Iris pigment epithelial cell (primary cell): Measurements from ENCODE around the gene CHAC1.

ENCODE experiments used
- DNase-seq: peaks from one replicate; pipeline ENCODE4 v3.0.0-alpha.2; 2011; ENCODE audit warnings: low read depth

The CHAC1 gene

DNA sequence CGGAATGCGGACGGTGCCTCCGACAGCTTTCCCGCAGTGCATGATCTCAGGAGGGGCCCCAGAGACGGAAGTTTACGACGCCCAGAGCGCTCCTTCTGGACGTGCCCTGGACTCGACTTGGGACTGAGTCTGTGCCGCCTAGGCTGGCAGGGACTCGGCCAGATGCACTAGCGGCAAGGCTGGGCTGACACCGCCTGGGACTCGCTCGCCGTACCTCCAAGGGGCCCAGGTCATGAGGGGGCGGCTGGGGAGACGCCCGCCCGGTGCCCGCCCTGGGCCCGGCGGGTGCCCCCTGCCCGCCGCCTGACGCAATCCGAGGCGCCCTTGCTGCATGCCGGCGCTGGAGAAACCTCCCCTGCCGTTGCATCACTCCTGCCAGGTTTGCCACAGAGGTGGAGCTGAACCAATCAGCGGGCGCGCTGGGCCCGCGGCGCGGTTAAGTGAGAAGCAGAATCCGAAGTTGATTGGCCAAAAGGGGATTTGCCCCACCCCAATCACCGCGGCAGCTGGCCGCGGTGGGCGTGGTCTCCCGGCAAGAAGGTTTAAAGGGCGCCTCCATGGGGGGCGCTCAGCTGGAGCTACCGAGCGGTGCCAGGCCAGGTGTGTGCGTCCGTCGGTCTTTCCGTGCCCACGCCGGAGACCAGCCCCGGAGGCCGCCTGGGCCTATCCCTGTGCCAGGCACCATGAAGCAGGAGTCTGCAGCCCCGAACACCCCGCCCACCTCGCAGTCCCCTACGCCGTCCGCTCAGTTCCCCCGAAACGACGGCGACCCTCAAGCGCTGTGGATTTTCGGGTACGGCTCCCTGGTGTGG lies at the start of gene CHAC1:
Gene CHAC1, plus strand, starts transcription at position 571 of the 812 bp plus-strand sequence. Its CDS starts 113 bp downstream, at position 684.
- peak; percentile 94 for DNase-seq

DNA sequence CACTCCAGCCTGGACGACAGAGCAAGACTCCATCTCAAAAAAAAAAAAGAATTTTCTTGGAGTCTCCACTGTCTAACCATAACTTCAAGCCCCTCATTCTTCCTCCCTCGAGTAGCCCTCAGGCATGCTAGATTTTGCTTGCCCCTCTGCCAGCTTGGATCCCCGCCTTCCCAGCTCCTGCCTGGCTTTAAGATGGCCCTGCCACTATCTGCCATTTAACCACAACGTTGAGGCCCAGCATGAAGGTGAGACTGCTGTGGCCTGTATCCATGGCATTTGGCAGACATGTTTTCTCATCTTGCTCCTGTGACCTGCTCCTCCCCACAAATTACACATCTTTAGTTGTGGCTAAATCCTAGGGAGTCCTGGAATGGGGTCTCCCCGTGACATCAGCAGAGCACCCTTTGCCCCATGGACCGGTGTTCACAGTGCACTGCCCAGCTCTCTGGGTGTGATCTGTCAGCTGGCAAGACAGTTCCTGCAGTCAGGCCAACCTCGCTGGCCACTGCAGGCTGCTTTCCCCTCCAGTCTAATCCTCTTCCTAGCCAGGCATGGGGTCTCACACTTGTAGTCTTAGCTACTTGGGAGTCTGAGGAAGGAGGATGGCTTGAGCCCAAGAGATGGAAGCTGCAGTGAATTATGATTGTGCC lies 48.6 kb upstream of the CHAC1 start:
- DNase-seq: no peak

DNA sequence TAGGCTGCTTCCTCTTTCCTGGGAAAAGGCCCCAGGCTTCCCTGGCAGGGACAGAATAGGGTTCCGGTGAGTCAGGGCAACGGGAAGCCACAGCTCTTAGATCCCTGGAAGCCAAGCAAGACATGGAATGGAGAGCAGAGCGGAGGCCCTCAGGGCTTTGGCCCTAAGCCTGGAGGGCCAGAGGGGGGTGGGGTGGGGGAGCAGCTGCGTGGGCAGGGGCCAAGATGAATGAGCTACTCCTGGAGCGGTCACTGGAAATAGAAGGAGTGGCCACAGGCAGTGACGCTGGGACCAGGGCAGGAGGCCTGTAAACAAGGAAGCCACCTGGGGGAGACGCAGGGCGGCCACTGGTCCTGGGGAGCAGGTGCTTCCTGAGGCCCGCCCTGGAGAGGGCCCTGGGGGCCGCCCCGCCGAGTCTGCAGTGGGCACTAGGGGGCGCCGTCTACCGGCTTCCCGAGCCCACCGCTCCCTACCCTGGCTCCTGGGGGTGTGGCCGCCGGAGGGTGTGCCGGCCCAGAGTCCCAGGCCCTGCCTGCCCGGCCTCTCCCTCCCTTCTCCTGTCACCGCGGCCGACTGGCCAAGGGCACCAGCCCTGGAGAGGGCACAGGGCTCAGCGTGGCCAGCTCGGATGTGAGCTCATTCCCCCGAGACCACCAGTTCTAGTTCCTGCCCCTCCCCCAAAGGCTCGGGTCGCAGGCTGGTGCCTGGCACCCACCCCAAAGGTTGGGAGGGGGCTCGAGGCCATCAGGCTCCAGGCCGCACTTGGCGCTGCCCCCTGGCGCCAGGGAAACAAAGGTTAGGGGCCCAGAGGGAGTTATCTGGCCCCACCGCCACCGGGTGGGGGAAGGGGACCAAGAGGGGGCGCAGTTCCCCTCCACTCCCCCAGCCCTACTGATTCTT lies 46.9 kb upstream of the CHAC1 start:
- peak; percentile 65 for DNase-seq

DNA sequence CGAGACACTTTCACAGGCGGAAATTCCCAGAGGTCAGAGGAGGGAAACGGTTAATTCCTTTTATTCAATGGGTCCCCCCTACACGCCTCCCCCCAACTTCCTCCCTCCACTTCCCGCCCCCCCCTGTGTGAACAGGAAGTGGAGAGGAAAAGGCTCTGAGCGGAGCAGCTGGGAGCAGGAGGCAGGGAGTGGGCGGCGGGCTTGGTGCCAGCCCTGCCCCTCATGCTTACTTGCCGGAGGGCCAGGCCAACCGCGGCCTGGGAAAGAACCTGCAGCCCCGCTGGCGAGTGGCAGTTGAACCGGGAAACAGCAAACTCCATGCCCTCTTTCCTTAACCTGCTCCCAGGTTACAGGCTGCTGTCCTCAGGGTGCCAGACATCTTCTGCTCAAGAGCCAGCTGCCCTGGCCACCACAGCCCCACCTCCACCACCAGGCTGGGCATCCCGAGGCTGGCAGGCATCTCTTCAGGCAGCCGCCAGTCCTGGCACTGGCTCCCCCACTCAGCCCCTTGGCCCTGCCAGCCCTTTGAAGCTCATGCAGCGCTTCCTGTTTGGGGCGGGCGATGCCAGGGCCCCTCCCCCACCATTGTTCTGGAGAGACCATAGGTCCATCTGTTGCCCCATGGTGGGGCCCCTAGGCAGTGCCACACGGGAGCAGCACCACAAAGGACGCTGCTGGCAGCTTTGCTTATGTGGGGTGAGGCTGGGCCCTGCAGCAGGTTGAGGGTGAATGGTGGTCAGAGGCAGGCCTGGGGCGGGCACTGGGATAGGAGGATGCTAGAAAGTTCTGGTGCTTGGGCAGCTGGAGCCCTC lies 46.1 kb upstream of the CHAC1 start:
- no peak for DNase-seq

- DNase-seq: no peak
Observed at GRCh38 chr15:40908095-40908494, 45.2 kb upstream of the CHAC1 start.

DNA sequence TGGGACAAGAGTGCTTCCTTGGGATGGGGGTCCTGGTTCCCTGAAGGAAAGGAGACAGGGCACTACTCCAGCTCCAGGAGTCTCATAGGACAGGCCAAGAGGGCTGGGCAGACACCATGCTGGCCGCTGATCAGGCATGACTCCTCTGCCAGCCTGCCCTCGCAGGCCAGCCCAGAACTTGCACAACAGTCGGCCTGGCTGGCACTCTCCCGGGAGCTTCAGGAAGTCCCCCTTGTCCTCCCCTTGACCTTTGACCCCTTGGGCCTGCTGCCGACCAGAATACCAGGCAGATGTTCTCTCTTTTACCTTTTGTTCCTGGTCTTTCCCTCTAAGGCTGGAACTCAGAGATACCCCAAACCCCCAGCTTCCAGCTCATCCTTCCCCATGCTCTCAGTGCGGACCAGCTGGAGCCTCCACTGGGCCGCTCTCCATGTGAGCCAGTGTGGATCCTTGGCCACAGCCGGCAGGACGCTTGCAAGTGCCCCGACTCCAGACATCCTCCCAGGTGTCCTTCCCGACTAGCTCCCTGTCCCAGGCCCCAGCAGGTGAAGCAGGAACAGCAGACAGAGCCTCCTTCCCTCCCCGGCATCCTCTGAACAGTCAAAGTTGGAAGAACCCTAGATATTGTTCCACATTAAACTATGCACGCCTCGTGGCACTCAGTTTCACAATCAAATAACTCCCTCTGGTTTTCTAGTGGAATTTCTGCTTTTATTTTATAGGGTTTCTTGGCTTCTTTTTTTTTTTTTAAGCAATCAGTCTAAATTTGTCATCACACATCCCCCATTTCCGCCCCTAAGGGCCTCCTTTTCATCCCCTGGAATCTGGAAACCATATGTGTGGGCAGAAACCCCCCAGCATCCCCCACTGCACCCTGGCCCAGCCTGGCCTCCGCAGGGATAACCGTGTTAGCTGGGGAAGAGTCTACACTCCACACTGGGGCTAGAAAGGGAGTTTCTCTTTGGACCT lies 43.3 kb upstream of the CHAC1 start:
- DNase-seq: peak; percentile 49

- DNase-seq: no peak
Observed at GRCh38 chr15:40911141-40911540, 42.1 kb upstream of the CHAC1 start.

- no peak for DNase-seq
Observed at GRCh38 chr15:40911693-40912092, 41.6 kb upstream of the CHAC1 start.

DNA sequence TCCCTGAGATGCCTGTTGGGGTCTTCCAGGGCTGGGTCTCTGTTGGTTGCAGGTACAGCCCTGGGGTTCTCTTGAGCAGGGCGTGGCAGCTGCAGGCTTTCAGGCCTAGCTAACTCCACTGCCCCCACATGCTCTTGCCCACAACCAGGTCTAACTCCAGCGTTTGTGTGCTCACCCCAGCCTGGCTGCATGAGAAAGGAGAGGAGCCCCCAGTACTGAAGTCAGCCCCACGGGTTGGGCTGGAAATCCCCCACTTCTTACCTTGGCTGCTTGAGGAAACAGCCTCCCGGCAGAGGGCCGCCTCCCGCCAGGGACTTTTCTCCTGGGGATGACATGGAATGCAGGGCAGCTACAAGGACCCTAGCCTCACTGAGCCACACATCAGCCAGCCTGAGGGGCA lies 40.8 kb upstream of the CHAC1 start:
- no peak for DNase-seq

DNA sequence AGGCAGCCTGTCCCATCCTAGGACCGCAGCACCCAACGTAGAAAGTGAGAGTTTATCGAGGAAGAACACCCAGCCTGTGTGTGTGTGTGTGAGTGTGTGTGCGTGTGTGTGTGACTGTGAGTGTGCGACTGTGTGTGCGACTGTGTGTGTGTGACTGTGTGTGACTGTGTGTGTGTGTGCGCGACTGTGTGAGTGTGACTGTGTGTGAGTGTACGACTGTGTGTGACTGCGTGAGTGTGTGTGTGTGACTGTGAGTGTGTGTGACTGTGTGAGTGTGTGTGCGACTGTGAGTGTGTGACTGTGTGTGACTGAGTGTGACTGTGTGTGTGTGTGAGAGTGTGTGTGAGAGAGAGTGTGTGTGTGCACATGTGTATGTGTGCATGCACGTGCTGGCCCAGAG lies 39.3 kb upstream of the CHAC1 start:
- no peak for DNase-seq

- no peak for DNase-seq
Observed at GRCh38 chr15:40914486-40914885, 38.8 kb upstream of the CHAC1 start.

- DNase-seq: no peak
Observed at GRCh38 chr15:40915116-40915661, 38.1 kb upstream of the CHAC1 start.

GRCh38 chr15:40915679-40916078 lies 37.6 kb upstream of the CHAC1 start:
- DNase-seq: no peak

DNA sequence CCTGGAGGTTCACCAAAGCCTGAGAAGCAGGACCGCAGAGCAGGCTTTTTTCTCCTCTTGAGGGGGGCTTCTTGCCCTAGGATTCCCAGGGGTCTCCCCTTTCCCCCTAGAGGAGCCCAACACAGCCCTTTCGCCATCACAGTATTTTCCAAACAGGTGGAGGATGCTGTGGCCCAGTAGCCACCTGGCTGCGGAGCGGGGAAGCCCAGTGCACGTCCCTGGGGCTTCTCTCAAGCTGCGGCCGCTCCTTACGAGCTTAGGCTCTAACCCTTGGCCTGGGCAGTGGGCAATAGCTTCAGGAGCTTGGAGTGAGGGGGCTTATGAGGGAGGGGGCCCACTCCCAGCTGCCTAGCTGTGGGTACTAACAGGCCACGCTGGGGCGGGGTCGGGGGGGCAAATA lies 35.7 kb upstream of the CHAC1 start:
- no peak for DNase-seq

DNA sequence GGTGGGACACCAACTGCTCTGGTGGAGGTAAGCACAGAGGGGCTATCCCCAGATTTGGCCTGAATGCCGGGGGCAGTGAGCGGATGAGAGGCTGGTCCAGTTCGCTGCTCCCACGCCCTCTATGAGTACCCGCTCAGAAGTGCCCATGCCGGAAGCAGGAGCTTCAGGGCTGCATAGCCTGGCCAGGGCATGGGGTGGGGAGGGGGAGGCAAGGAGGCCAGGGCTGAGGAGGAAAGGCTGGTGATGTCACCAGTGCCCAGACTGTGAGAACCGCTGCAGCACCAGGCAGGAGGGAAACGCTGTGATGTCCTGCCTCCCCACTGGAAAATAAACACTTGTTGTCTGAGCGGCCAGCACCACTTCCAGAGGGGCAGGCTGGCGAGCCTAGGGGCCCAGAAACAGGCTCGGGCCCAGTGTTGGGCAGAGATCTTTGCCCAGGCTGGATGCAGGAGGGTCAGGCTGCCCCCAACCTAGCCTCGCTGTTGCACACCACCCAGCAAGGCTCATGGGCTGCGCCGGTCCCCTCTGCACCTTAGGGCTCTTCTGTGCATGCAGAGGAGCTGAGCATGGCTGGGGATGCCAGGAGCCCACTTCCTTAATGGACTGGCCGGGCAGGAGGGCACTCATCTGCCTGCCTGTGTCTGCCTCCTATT lies 35.0 kb upstream of the CHAC1 start:
- DNase-seq: no peak

DNA sequence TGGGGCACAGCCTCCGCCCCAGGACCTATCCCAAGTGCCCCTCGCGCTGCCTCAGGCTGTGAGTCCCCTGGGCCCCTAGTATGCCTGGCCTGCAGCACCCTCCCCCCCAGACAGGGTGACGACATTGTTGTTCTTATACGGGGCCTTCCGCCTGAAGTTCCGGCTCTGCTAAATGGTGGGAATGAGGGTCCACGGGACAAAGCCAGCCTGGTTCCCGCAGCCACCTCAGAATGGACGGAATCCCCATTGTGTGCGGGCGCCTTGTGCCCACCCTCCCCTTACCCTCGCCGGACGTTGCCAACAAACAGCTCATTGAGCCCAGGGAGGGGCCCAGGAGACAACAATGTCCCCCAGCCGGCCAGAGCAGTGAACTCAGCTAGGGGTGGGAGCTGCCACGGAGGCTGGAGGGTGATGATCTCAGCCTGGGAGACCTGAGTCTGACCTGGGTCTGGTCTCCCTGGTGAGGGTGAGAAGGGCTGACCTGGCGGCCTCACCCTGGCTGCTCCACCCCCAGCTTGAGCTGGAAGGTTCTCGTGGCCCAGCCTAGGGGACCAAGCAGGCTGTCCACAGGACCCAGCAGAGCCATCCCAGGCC lies 34.4 kb upstream of the CHAC1 start:
- DNase-seq: no peak

DNA sequence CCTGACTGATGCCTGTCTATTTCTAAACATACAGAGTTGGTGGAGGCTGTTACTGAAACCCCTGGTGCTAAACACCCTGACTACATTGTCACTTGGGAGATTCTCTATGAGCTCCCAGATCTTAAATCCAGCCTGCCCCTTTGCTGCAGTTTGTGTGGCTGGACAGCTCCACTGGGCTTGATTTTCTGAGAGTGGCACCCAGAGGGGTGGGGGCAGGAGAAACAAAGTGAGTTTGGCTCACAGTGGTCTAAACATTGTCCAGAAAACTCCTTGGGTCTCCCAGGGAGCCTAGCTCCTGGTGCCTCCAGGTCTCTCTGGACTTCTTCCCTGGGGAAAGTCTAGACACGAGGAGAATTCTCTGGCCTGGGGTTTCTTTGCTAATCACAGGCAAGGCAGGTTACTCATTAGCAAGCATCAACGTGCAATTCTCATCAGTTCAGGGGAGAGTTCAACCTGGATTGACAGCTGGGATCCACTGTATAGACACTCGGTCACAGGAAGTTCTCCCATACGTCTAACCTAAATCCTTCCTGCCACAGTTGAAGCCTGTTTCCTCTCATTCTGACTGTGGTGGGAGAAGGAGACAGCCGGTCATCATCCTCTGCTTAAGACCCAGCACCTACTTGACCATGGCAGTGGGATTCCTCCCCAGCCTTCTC lies 31.2 kb upstream of the CHAC1 start:
- DNase-seq: no peak

GRCh38 chr15:40922608-40923005 lies 30.7 kb upstream of the CHAC1 start:
- no peak for DNase-seq

GRCh38 chr15:40923551-40923950 lies 29.7 kb upstream of the CHAC1 start:
- no peak for DNase-seq
